Caco-2 (cell line): Measurements from ENCODE around the gene RPN2. TPM values are rescaled to one million over a fixed set of nuclear protein-coding genes. Genes with fewer than 3 reads are reported as not detected.

Source experiments
- BruUV-seq: library from RNA; stranded (reverse); fragments of 400-500 nt; replicated peaks from 2 replicates; lab custom pipeline; 2021; lab: Mats Ljungman, UMichigan
- CTCF ChIA-PET: fragments of 300-600 bp; sonication (Branson Sonifier 250); formaldehyde crosslinking; loops from one replicate; lab custom pipeline; 2022; ENCODE audit warnings: antibody characterized with exemption; lab: Charles Lee
- POLR2A ChIA-PET: fragments of 300-600 bp; sonication (Branson Sonifier 250); formaldehyde crosslinking; loops from one replicate; lab custom pipeline; 2022; ENCODE audit warnings: antibody characterized with exemption; lab: Charles Lee
- DNase-seq, 2 experiments: peaks; one replicate each; pipeline versions ENCODE4 v3.0.0 to v3.0.0-alpha.2; 2020 to 2022
- H3K27me3 ChIP-seq: replicated peaks from 2 replicates; pipeline ENCODE4 v1.6.0; 2011; ENCODE audit warnings: low read length; ENCODE audit not compliant: control insufficient read depth, insufficient read depth
- H3K36me3 ChIP-seq: 2 replicates; pipeline ENCODE4 v1.5.1; 2011; ENCODE audit warnings: low read length; ENCODE audit not compliant: control insufficient read depth, insufficient read depth
- H3K4me1 ChIP-seq: fragments of 250-450 bp; sonication (Bioruptor Pico); 2 replicates; pipeline ENCODE4 v1.5.1; 2020; ENCODE audit warnings: mild to moderate bottlenecking
- H3K4me3 ChIP-seq: 2 replicates; pipeline ENCODE4 v1.5.1; 2011; ENCODE audit warnings: low read depth, mild to moderate bottlenecking, control low read depth, low read length
- H3K9me3 ChIP-seq: fragments of 250-450 bp; sonication (Bioruptor Pico); 2 replicates; pipeline ENCODE4 v1.5.1; 2020; ENCODE audit warnings: mild to moderate bottlenecking, moderate library complexity
- H3K27ac Mint-ChIP-seq: one replicate; pipeline ENCODE4 v1.8.0; 2022; ENCODE audit warnings: mixed read lengths; ENCODE audit not compliant: unreplicated experiment
- H3K27me3 Mint-ChIP-seq: one replicate; pipeline ENCODE4 v1.8.0; 2022; ENCODE audit warnings: mixed read lengths; ENCODE audit not compliant: insufficient read depth, unreplicated experiment
- H3K36me3 Mint-ChIP-seq: one replicate; pipeline ENCODE4 v1.8.0; 2022; ENCODE audit warnings: mild to moderate bottlenecking, mixed read lengths; ENCODE audit not compliant: insufficient read depth, unreplicated experiment
- H3K4me1 Mint-ChIP-seq: one replicate; pipeline ENCODE4 v1.8.0; 2022; ENCODE audit warnings: low read depth, mixed read lengths; ENCODE audit not compliant: unreplicated experiment
- H3K4me3 Mint-ChIP-seq: one replicate; pipeline ENCODE4 v1.8.0; 2022; ENCODE audit warnings: mild to moderate bottlenecking, moderate library complexity, mixed read lengths; ENCODE audit not compliant: unreplicated experiment
- H3K9me3 Mint-ChIP-seq: one replicate; pipeline ENCODE4 v1.8.0; 2022; ENCODE audit warnings: mixed read lengths; ENCODE audit not compliant: unreplicated experiment
- intact Hi-C: fragments of 100-400 bp; cut with micrococcal nuclease; formaldehyde crosslinking; loops from one replicate; pipeline ENCODE4 v1.10.0; 2022; ENCODE audit not compliant: unreplicated experiment
- total RNA-seq: library from RNA; stranded (reverse); gene quantifications from 2 replicates; pipeline ENCODE4 v1.2.3, GENCODE V29; 2022
- TF ChIP-seq, protein P1 (sequence below), 2 experiments: fragments of 200-600 bp in 1 of 2; IDR thresholded peaks; 1 replicate in 1 of 2; 2 replicates in 1 of 2; pipeline versions ENCODE4 v1.5.1 to v1.8.0; 2011 to 2022; ENCODE audit warnings: antibody characterized with exemption in 1 of 2, control low read depth in 1 of 2, inconsistent platforms in 1 of 2, low read depth in 1 of 2, low read length in 1 of 2, mild to moderate bottlenecking in 1 of 2, moderate library complexity in 1 of 2; ENCODE audit not compliant: insufficient read depth in 1 of 2, severe bottlenecking in 1 of 2, unreplicated experiment in 1 of 2

The RPN2 gene
- total RNA-seq, 1 experiment from 2014 or later: 838 TPM

DNA sequence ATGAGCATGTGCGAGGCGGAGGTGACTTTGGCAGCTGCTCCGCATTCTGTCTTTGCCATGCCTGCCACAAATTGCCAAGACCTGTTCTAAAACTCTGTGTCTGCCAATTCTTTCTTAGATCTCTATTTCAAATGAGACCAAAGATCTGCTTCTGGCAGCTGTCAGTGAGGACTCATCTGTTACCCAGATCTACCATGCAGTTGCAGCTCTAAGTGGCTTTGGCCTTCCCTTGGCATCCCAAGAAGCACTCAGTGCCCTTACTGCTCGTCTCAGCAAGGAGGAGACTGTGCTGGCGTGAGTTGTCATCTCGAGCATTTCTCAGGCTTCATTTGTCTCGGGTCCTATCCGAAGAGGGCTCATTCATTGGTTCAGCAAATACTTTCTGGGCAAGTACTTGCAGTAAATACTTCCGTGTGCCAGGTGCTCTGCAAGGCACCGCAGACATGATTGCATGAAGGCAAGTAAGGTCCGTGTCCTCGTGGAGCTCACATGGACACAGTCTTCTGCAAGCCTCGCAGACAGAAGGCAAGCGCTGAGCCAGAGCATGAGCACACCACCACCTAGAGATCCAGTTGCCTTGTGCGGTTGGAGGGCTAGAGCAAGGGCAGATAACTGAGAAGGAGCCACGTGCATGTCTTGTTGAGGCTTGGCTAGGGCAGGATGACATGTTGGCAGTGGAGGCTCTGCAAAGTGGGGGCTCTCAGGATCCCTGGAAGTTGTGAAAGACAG, 20.0 kb downstream of the RPN2 start:
- DNase-seq: no peak
- intact Hi-C loops: no loop called here
- H3K36me3 Mint-ChIP-seq: peaks cover 96% of the 10 kb centered on the region
- Histone ChIP-seq H3K27me3 (no peaks in the 10 kb centered on the region), H3K4me1 (peaks cover 9% of the 10 kb centered on the region), H3K9me3 (no peaks in the 10 kb centered on the region), H3K36me3 (peaks cover 14% of the 10 kb centered on the region), H3K4me3 (no peak overlapping the region)
- H3K4me3 Mint-ChIP-seq: no peak overlapping the region
- no peaks in the 10 kb centered on the region for H3K27me3 Mint-ChIP-seq
- ChIA-PET CTCF (no interaction called here), POLR2A (no interaction called here)
- peaks cover 26% of the 10 kb centered on the region for H3K4me1 Mint-ChIP-seq
- no TSS peak for BruUV-seq
- TF ChIP-seq, protein P1, sequence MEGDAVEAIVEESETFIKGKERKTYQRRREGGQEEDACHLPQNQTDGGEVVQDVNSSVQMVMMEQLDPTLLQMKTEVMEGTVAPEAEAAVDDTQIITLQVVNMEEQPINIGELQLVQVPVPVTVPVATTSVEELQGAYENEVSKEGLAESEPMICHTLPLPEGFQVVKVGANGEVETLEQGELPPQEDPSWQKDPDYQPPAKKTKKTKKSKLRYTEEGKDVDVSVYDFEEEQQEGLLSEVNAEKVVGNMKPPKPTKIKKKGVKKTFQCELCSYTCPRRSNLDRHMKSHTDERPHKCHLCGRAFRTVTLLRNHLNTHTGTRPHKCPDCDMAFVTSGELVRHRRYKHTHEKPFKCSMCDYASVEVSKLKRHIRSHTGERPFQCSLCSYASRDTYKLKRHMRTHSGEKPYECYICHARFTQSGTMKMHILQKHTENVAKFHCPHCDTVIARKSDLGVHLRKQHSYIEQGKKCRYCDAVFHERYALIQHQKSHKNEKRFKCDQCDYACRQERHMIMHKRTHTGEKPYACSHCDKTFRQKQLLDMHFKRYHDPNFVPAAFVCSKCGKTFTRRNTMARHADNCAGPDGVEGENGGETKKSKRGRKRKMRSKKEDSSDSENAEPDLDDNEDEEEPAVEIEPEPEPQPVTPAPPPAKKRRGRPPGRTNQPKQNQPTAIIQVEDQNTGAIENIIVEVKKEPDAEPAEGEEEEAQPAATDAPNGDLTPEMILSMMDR (IDR thresholded peaks at IDR 0.05; ENCODE audit: insufficient read depth in 1 of 2, low read depth in 1 of 2, low read length in 1 of 2, severe bottlenecking in 1 of 2, unreplicated experiment in 1 of 2): no peak
- H3K27ac Mint-ChIP-seq: no peak overlapping the region
- H3K9me3 Mint-ChIP-seq: no peaks in the 10 kb centered on the region

DNA sequence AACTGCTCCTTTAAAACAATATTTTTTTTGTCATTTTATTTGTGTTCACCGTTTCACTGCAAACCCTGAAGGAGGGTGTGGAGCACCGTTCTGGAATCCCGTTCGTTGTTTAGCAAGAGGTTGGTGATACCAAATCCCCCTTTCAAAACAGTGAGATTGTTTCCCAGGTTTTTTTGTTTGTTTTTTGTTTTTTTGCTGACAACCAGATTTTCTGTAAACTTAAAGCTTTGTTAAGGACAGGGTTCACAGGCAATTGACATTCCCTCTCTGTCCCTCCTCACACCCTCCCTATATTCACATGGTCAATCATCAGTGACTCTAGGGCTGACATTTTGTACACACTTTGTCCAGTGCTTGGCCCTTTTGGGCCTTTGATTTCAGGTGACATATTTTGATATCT, 21.2 kb downstream of the RPN2 start:
- BruUV-seq: no TSS peak
- peaks cover 17% of the 10 kb centered on the region for H3K36me3 ChIP-seq

More for the DNA sequence above, 21.2 kb downstream of the RPN2 start:
- intact Hi-C loops: no loop called here
- H3K27ac Mint-ChIP-seq: no peak overlapping the region
- ChIA-PET CTCF (interaction anchor here (0.7 to 1.7 kb wide), 3 partner anchors 8 to 1549 kb away, joined by 4 to 14 read pairs (median 4); no protein-coding TSS in a partner anchor), POLR2A (interaction anchor here (0.6 kb wide), 1 partner anchor 63 kb away, joined by 4 read pairs; no protein-coding TSS in a partner anchor)
- TF ChIP-seq, protein P1 (IDR thresholded peaks at IDR 0.05; ENCODE audit: insufficient read depth in 1 of 2, low read depth in 1 of 2, low read length in 1 of 2, severe bottlenecking in 1 of 2, unreplicated experiment in 1 of 2): no peak
- H3K4me3 Mint-ChIP-seq: no peak overlapping the region
- peaks cover 96% of the 10 kb centered on the region for H3K36me3 Mint-ChIP-seq
- no peaks in the 10 kb centered on the region for H3K27me3 ChIP-seq
- no peak overlapping the region for H3K4me3 ChIP-seq
- H3K9me3 ChIP-seq: no peaks in the 10 kb centered on the region
- H3K4me1 ChIP-seq: peaks cover 9% of the 10 kb centered on the region
- DNase-seq: no peak
- H3K27me3 Mint-ChIP-seq: no peaks in the 10 kb centered on the region
- peaks cover 16% of the 10 kb centered on the region for H3K4me1 Mint-ChIP-seq
- H3K9me3 Mint-ChIP-seq: no peaks in the 10 kb centered on the region
